PC-3 (cell line): ENCODE measurements around the gene GDF3. TPM values are rescaled to one million over a fixed set of nuclear protein-coding genes. Genes with fewer than 3 reads are reported as not detected.
"Not testable (repeated sequence)": the region's sequence is repeated elsewhere in the genome, so short reads cannot be mapped to it uniquely, and the experiment has no call there.

Source experiments
- ATAC-seq: fragments of 200-7000 bp; cut with Tn5 transposase; 2 replicates; pipeline ENCODE4 v1.9.1; 2020; ENCODE audit warnings: mild to moderate bottlenecking, moderate library complexity
- Bru-seq: library from RNA; stranded (reverse); fragments of 400-500 nt; gene quantifications from one replicate; lab custom pipeline; 2021; lab: Mats Ljungman, UMichigan
- BruChase-seq, 2 experiments: library from RNA; stranded (reverse); fragments of 400-500 nt; gene quantifications; one replicate each; lab custom pipeline; 2021; lab: Mats Ljungman, UMichigan
- BruUV-seq: library from RNA; stranded (reverse); fragments of 400-500 nt; replicated peaks from 2 replicates; lab custom pipeline; 2021; lab: Mats Ljungman, UMichigan
- CTCF ChIA-PET: fragments of 300-600 bp; sonication (Branson Sonifier 250); formaldehyde crosslinking; loops from one replicate; lab custom pipeline; 2022; ENCODE audit warnings: antibody characterized with exemption; lab: Charles Lee
- POLR2A ChIA-PET: fragments of 300-600 bp; sonication (Branson Sonifier 250); formaldehyde crosslinking; loops from one replicate; lab custom pipeline; 2022; ENCODE audit warnings: antibody characterized with exemption; ENCODE audit not compliant: unreplicated experiment; lab: Charles Lee
- DNase-seq: peaks from one replicate; pipeline ENCODE4 v3.0.0-alpha.2; 2015
- H2AFZ ChIP-seq: fragments of 300-600 bp; sonication (generic); 2 replicates; pipeline ENCODE4 v1.6.0; 2016; ENCODE audit warnings: antibody characterized with exemption, low read length
- H3F3A ChIP-seq: fragments of 300-600 bp; sonication (generic); one replicate; pipeline ENCODE4 v1.6.0; 2017; ENCODE audit warnings: antibody characterized with exemption, low read length, control low read depth, mild to moderate bottlenecking; ENCODE audit not compliant: unreplicated experiment
- H3K27ac ChIP-seq: fragments of 300-600 bp; sonication (generic); 2 replicates; pipeline ENCODE4 v1.5.1; 2016; ENCODE audit warnings: mild to moderate bottlenecking, low read length
- H3K27me3 ChIP-seq: fragments of 300-600 bp; sonication (generic); 2 replicates; pipeline ENCODE4 v1.6.1; 2016; ENCODE audit warnings: low read length, mixed read lengths
- H3K36me3 ChIP-seq: fragments of 300-600 bp; sonication (generic); 2 replicates; pipeline ENCODE4 v1.6.1; 2016; ENCODE audit warnings: low read depth, mixed run types, low read length, mixed read lengths
- H3K4me1 ChIP-seq: fragments of 300-600 bp; sonication (generic); 2 replicates; pipeline ENCODE4 v1.5.1; 2016; ENCODE audit warnings: low read length; ENCODE audit not compliant: insufficient read depth
- H3K4me2 ChIP-seq: fragments of 300-600 bp; sonication (generic); 2 replicates; pipeline ENCODE4 v1.6.0; 2016; ENCODE audit warnings: low read length
- H3K4me3 ChIP-seq: fragments of 300-600 bp; sonication (generic); 2 replicates; pipeline ENCODE4 v1.5.1; 2016; ENCODE audit warnings: mild to moderate bottlenecking, low read length, mixed read lengths
- H3K79me2 ChIP-seq: fragments of 300-600 bp; sonication (generic); 2 replicates; pipeline ENCODE4 v1.6.1; 2017; ENCODE audit warnings: low read length, mixed read lengths
- H3K9ac ChIP-seq: fragments of 300-600 bp; sonication (generic); 2 replicates; pipeline ENCODE4 v1.6.0; 2016; ENCODE audit warnings: mild to moderate bottlenecking, low read length
- H3K9me2 ChIP-seq: fragments of 300-600 bp; sonication (generic); replicated peaks from 2 replicates; pipeline ENCODE4 v1.6.1; 2016; ENCODE audit warnings: mixed run types, low read length, mixed read lengths
- H3K9me3 ChIP-seq: fragments of 300-600 bp; sonication (generic); 2 replicates; pipeline ENCODE4 v1.6.1; 2016; ENCODE audit warnings: low read length, mixed read lengths
- H4K20me1 ChIP-seq: fragments of 300-600 bp; sonication (generic); 2 replicates; pipeline ENCODE4 v1.6.1; 2016; ENCODE audit warnings: low read length, mixed read lengths
- EZH2 ChIP-seq: fragments of 300-600 bp; sonication (generic); IDR thresholded peaks from one replicate; pipeline ENCODE4 v1.6.1; 2017; ENCODE audit warnings: antibody characterized with exemption, mild to moderate bottlenecking, low read length; ENCODE audit not compliant: unreplicated experiment
- EZH2phosphoT487 ChIP-seq: fragments of 300-600 bp; sonication (generic); IDR thresholded peaks from 2 replicates; pipeline ENCODE4 v1.6.1; 2018; ENCODE audit warnings: mild to moderate bottlenecking, antibody characterized with exemption, low read length, borderline replicate concordance
- intact Hi-C: fragments of 100-400 bp; cut with micrococcal nuclease; formaldehyde crosslinking; loops from 2 replicates; pipeline ENCODE4 v1.9.0; 2023
- long read RNA-seq: library from polyadenylated mRNA; unstranded; transcript quantifications from one replicate; pipeline ENCODE4 v2.0.0, GENCODE V29; 2021; ENCODE audit not compliant: unreplicated experiment
- total RNA-seq: library from RNA; depleted of rRNA; stranded (reverse); fragments of >200 nt; gene quantifications from 2 replicates; pipeline ENCODE4 v1.2.3, GENCODE V29; 2014; rRNA removed
- TF ChIP-seq, protein P1 (sequence below): fragments of 300-600 bp; sonication (generic); conservative IDR thresholded peaks from 2 replicates; pipeline ENCODE4 v1.5.1; 2017; ENCODE audit warnings: antibody characterized with exemption, low read depth, mild to moderate bottlenecking, low read length

GDF3 gene
- not detected in 2 replicates for total RNA-seq
- Bru-seq, nascent RNA = not detected
- BruChase-seq, experiment 1, labeled RNA remaining after a 6-hour chase = not detected
- not detected for BruChase-seq, experiment 2, labeled RNA remaining after a 2-hour chase
- long read RNA-seq = 0 reads

DNA sequence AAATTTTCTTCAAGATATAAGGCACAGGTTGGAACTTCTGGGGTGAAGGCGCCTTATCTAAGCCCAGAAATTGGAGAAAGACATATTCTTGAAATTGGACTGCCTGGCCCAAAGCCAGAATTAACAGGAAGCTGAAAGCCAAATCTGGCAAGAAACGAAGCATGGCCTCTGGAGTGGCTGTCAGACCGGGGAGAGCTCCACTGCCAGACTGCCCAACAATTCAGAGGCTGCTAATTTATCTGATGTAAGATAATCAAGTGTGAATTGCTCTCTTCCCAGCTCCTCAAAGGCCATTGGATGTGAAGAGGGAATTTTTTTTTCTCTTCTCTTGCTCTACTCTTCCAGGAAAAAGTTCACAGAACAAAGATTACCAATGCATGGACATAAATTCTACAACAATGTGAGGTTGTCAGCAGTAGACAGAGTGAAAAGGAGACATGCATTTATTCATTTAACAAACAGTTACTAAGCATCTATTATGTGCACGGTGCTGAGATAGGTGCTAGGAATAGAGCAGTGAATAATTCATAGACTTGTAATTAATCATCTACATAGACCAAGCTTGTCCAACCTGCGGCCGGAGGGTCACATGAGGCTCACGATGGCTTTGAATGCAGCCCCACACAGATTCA, at the start of gene GDF3:
Gene GDF3 (minus strand): TSS at position 210 of the 632 bp plus-strand sequence. CDS start 47 bp downstream, at position 163.
- ATAC-seq = no peak

DNA sequence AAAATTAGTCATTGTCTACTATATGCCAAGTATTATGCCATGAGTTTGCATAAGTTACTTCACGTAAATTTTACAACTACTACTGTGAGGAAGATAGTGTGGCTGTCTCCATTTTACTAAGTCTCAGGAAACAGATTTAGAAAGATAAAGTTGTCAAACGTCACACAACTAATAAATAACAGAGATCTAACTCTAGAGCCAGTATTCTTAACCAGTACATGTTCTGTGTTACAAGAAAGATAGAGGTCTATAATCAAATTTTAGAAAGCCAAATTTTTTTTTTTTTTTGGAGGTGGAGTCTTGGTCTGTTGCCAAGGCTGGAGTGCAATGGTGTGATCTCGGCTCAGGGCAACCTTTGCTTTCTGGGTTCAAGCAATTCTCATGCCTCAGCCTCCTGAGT, 37.4 kb upstream of the GDF3 start:
- ChIA-PET CTCF (interaction anchor here (0.6 kb wide), 1 partner anchor 889 kb away, joined by 3 read pairs; no protein-coding TSS in a partner anchor), POLR2A (no interaction called here)
- Histone ChIP-seq H3K4me3 (no peak overlapping the region), H3K4me2 (no peak overlapping the region), H3K9me2 (no peaks in the 10 kb centered on the region), H3K79me2 (no peaks in the 10 kb centered on the region), H3F3A (no peaks in the 10 kb centered on the region), H3K4me1 (no peaks in the 10 kb centered on the region), H3K9me3 (no peaks in the 10 kb centered on the region), H3K27ac (no peak overlapping the region), H3K36me3 (no peaks in the 10 kb centered on the region), H4K20me1 (no peaks in the 10 kb centered on the region), H2AFZ (no peak overlapping the region), H3K27me3 (no peaks in the 10 kb centered on the region), H3K9ac (no peak overlapping the region)
- TF ChIP-seq EZH2 = no peak
- TF ChIP-seq, protein P1, sequence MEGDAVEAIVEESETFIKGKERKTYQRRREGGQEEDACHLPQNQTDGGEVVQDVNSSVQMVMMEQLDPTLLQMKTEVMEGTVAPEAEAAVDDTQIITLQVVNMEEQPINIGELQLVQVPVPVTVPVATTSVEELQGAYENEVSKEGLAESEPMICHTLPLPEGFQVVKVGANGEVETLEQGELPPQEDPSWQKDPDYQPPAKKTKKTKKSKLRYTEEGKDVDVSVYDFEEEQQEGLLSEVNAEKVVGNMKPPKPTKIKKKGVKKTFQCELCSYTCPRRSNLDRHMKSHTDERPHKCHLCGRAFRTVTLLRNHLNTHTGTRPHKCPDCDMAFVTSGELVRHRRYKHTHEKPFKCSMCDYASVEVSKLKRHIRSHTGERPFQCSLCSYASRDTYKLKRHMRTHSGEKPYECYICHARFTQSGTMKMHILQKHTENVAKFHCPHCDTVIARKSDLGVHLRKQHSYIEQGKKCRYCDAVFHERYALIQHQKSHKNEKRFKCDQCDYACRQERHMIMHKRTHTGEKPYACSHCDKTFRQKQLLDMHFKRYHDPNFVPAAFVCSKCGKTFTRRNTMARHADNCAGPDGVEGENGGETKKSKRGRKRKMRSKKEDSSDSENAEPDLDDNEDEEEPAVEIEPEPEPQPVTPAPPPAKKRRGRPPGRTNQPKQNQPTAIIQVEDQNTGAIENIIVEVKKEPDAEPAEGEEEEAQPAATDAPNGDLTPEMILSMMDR = no peak
- TF ChIP-seq EZH2phosphoT487 = no peak
- no peak for DNase-seq
- intact Hi-C loops = no loop called here
- BruUV-seq = no TSS peak
- no peak for ATAC-seq

More for the DNA sequence above, at the start of gene GDF3:
- Histone ChIP-seq H3F3A (no peaks in the 10 kb centered on the region), H2AFZ (no peak within 1 kb of the TSS), H4K20me1 (no peaks in the 10 kb centered on the region), H3K9me2 (no peaks in the 10 kb centered on the region), H3K27me3 (peaks cover 13% of the 10 kb centered on the region; the same call in 1 of the 2 replicates), H3K79me2 (no peaks in the 10 kb centered on the region), H3K4me2 (no peak within 1 kb of the TSS), H3K4me3 (no peak within 1 kb of the TSS), H3K36me3 (no peaks in the 10 kb centered on the region), H3K4me1 (no peaks in the 10 kb centered on the region), H3K9ac (no peak within 1 kb of the TSS), H3K27ac (no peak within 1 kb of the TSS), H3K9me3 (no peaks in the 10 kb centered on the region)
- POLR2A ChIA-PET = no interaction called here
- BruUV-seq = no TSS peak
- TF ChIP-seq EZH2 (no peak), EZH2phosphoT487 (no peak)
- TF ChIP-seq, protein P1 = no peak
- intact Hi-C loops = no loop called here
- CTCF ChIA-PET = no interaction called here
- no peak for DNase-seq

- CTCF ChIA-PET = no interaction called here
- no peaks in the 10 kb centered on the region for H3K9me3 ChIP-seq
- no peak for ATAC-seq
These were observed 35.9 kb upstream of the GDF3 start for GRCh38 chr12:7731486-7731885.

GRCh38 chr12:7730984-7731383, 35.4 kb upstream of the GDF3 start:
- H3K9ac ChIP-seq, H3K4me1 ChIP-seq, H4K20me1 ChIP-seq, DNase-seq, H3K4me3 ChIP-seq, H2AFZ ChIP-seq, H3K36me3 ChIP-seq, ATAC-seq, H3K9me3 ChIP-seq, H3F3A ChIP-seq, intact Hi-C loops, BruUV-seq, H3K27me3 ChIP-seq, H3K27ac ChIP-seq, H3K79me2 ChIP-seq, POLR2A ChIA-PET, H3K4me2 ChIP-seq, CTCF ChIA-PET, H3K9me2 ChIP-seq: not testable (repeated sequence)

More at GRCh38 chr12:7731486-7731885, 35.9 kb upstream of the GDF3 start:
- Histone ChIP-seq H3K4me2 (no peak overlapping the region), H3K36me3 (no peaks in the 10 kb centered on the region), H3K9ac (no peak overlapping the region), H3K27me3 (peaks cover 5% of the 10 kb centered on the region), H4K20me1 (no peaks in the 10 kb centered on the region), H3K4me1 (no peaks in the 10 kb centered on the region), H3K79me2 (no peaks in the 10 kb centered on the region), H3K27ac (no peak overlapping the region), H3F3A (no peaks in the 10 kb centered on the region), H3K9me2 (no peaks in the 10 kb centered on the region), H3K4me3 (no peak overlapping the region), H2AFZ (no peak overlapping the region)
- POLR2A ChIA-PET = no interaction called here
- TF ChIP-seq EZH2phosphoT487 (no peak), EZH2 (no peak)
- TF ChIP-seq, protein P1 = no peak
- no peak for DNase-seq
- intact Hi-C loops = no loop called here
- BruUV-seq = no TSS peak
